ENCODE measurements around the gene GLE1.
"Not testable (repeated sequence)": the region's sequence is repeated elsewhere in the genome, so short reads cannot be mapped to it uniquely, and the experiment has no call there.

GRCh38 chr9:128505906-128506305 is 1.4 kb downstream of the GLE1 start:
- not testable (repeated sequence) for TF ChIP-seq CTCF (conservative IDR thresholded peaks at IDR 0.05; ENCODE audit: low read depth, low read length); EZH2 (IDR thresholded peaks at IDR 0.05; ENCODE audit: borderline replicate concordance, low read depth, low read length, poor library complexity, severe bottlenecking)
